ENCODE data around the gene ACTMAP.
"Not testable (repeated sequence)": the region's sequence is repeated elsewhere in the genome, so short reads cannot be mapped to it uniquely, and the experiment has no call there.

ACTMAP gene

DNA sequence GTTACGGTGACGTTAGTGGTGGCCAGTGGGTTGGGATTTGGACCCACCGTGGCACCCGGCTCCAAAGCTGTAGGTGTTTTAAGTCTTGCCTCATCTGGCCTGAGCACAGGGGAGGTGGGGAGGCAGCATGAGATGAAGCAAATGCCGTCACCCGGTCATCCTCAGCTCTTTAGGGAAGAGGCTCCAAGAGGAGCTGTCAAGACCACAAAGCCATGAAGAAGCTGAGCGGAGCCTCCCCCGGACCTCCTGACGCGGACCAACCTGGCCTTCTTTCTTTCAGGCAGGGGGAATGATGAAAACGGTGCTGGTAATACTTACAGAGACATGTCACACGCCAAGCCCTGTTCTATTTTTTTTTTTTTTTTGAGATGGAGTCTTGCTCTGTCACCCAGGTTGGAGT lies 7.4 kb downstream of the ACTMAP start:
- no peak for DNase-seq (ENCODE audit: low read depth)

DNA sequence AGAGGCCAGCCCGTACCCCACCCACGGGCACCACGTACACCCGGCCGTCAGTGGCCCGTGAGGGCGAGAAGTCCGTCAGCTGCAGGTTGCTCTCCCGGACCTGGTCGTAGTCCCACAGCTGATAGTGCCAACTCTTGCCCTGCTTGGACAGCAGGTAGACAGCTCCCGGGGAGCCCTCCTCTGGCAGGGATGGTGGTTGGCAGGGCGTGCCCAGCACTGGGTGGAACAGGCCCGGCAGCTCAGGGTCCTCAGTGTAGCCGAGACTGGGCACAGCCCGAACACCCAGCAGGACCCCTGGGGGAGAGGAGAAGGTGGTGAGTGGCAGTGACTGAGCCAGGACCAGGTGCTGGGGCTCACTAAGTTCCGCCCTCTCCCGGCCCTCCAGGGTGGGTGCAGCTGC lies 7.8 kb downstream of the ACTMAP start:
- DNase-seq (ENCODE audit: low read depth), result no peak

DNA sequence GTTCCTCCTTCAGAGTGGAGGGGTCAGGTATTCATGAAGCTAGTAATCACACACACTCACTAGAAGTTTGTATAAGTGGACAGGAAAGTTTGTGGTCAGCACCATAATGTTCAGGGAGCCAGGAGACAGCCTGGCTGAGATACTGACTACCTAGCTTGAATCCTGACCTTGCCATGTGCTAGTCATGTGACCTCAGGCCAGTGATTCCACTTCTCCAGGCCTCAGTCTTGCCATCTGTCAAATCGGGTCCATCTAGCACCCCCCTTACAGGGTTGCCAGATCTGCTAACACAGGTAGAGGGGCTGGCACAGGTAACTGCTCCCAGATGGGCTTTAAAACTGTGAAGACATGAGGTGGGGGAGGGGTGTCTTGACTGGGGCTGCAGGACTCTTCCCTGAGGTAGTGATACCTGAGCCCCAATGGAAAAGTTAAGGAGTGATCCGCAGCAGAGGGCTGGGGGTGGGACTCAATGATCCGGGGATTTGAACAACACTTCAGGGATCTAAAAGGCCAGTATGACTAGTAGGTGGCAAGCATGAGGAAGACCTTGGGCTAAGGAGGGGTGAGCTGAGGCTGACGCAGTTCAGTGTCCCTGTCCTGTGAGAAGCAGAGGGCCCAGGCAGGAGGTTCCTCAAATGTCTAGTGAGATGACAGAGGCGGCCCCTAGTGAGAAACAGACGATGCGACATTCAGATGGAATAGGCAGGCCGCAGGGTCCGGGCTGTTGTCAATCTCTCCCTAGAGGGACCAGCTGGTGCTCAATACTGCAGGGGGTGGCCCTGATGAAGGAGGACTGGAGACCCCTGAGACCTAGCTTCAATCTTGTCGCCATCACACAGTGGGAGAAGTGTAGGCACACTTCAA lies 8.5 kb downstream of the ACTMAP start:
- DNase-seq (ENCODE audit: low read depth), result no peak

DNA sequence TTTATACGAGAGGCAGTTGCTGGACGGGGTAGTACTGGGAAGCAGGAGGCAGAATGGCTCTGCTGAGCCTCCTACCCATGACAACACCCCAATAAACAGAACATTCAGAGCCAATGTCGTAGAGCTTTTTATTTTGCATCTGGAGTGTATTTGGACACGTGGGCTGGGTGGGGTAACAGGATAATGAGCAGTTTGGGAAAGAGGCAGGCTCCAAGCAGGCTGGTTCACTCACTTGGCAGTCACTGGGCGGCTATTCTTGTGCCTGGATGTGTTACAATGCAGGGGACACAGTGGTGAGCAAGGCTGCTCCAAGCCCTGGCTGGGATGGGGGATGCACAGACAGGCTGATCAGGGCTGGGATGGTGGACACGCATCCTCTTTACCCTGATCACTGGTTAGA lies 9.5 kb downstream of the ACTMAP start:
- no peak for DNase-seq (ENCODE audit: low read depth)

DNA sequence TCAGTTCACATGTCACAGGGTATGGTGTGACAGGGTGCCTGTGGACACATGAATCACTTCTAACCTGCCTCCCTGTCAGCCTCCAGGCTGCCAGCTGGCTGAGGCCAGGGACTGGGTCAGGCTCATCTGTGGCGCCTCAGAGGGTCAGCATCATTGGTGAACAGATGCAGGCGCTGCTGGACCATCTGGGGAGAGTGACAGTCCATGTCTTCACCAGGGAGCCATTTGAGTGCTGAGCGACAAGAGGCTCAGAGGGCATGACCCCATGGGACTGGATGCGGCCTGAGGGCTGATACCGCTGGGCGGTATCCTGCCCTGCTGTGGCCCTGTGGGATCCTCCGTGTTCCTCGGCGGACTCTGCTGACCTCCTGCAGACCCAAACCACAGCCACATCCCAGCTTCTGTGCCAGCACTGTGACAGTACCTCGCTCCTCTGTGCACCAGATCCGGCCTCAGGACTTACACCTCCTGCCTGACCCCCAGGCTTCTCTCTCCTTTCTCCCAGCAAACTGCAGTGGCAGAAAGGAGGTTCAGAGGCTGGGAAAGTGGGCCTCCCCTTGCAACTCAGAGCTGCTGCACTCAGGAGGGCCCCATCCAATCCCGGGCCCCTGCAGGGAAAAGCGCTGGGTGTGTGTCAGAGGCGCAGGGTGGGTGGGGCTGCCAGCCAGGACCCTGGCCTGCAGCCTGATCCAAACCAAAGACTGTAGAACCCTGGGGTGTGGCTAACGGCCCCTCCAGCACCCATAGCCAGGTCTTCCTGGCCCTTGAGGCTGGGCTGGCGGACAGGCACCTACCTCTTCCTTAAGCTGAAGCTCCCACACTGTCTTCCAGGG lies 10.2 kb downstream of the ACTMAP start:
- no peak for DNase-seq (ENCODE audit: low read depth)

DNA sequence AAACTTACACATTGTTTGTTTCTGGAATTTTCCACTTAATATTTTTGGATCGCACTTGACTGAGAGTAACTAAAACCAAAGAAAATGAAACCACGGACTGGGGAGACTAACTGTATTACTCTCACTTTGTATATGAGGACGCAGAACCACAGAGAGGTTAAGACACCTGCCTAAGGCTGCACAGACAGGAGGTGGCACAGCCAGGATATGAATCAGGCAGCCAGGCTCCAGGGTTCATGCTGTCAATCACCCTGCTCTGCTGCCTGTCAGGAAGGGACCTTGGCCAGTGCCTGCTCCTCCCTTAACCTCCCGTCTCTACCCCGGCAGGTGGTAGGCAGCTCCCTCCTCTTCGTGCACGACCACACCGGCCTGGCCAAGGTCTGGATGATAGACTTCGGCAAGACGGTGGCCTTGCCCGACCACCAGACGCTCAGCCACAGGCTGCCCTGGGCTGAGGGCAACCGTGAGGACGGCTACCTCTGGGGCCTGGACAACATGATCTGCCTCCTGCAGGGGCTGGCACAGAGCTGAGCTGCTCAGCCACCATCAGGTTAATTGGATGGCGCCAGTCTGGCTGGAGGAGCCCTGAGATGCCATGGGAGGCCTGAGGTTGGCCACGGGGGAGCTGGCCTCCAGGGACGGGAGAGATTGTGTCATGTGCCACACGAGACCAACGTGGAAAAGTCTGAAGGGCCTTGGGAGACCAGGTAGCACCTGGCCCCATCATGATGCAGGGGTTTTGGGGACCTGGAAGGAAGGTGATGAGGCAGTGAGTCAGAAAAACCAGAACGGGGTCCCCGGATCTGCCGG lies 11.0 kb downstream of the ACTMAP start:
- no peak for DNase-seq (ENCODE audit: low read depth)

DNA sequence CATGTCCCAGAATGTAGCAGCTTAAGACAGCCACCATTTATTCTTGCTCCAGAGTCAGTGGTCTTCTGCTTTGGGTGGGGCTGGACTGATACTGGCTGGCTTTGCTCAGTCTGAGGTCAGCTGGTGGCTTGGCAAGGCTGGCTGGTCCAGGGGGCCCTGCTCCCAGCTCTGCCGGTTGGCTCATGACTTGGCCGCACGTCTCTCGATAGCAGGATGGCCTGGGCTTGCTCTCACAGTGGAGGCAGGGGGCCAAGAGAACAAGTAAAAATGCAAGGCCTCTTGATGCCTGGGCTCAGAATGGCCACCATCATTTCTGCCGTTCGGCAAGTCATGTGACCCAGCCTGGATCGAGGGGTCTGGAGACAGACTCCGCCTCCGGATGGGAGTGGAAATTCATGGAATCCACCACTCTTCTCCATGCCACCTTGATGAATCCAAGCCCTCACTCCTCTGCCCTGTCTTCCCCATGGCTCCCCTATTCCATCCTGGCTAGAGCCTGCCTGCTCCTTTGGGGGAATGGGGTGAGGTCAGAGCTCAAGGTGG lies 13.1 kb downstream of the ACTMAP start:
- no peak for DNase-seq (ENCODE audit: low read depth)

DNA sequence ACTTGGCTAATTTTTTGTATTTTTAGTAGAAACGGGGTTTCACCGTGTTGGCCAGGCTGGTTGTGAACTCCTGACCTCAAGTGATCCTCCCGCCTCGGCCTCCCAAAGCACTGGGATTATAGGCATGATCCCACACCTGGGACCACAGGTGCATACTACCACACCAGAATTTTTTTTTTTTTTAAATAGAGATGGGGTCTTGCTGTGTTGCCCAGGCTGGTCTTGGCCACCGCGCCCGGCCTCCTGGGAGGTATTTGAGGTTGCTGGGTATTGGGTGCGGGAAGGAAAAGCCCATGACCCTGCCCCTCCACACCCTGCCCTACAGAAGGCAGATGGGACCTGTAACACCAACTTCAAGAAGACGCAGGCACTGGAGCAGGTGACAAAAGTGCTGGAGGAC lies 13.6 kb downstream of the ACTMAP start:
- DNase-seq (ENCODE audit: low read depth), result no peak

DNA sequence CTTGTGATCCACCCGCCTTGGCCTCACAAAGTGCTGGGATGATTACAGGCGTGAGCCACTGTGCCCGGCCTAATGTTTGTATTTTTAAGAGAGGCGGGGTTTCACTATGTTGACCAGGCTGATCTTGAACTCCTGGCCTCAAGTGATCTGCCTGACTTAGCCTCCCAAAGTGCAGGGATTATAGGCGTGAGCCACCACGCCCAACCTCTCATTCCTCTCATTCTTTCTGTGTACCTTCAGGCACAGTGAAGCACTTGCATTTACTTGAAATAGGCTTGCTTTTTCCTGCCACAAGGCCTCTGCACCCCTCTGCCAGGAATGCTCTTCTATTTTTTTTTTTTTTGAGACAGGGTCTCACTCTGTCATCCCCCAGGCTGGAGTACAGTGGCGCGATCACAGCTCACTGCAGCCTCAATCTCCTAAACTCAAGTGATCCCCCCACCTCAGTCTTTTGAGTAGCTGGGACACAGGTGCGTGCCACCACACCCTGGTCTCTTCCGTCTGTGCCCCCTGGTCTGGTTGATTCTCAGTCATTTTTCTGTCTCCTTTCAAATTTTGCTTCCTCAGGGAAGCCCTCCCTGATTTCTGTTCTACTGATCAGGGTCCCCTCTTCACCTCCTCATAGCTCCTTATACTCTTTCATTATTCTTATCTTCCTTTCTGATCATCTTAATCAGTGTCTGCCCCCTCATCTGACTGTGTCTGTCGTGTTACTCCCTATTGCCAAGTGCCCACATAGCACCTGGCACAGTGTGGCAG lies 15.1 kb downstream of the ACTMAP start:
- DNase-seq (ENCODE audit: low read depth), result no peak

DNA sequence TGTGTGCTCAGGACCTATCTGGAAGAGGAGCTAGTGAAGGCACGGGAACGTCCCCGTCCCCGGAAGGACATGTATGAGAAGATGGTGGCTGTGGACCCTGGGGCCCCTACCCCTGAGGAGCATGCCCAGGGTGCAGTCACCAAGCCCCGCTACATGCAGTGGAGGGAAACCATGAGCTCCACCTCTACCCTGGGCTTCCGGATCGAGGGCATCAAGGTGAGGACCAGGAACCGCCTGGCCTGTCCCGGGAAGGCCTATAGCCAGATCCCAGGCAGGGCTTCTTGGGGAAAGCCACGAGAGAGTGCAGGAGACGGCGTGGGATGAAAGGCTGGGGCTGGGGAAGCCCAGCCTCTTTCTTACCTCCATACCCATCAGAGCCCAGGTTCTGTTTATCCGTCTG lies 17.1 kb downstream of the ACTMAP start:
- DNase-seq (ENCODE audit: low read depth), result no peak

DNA sequence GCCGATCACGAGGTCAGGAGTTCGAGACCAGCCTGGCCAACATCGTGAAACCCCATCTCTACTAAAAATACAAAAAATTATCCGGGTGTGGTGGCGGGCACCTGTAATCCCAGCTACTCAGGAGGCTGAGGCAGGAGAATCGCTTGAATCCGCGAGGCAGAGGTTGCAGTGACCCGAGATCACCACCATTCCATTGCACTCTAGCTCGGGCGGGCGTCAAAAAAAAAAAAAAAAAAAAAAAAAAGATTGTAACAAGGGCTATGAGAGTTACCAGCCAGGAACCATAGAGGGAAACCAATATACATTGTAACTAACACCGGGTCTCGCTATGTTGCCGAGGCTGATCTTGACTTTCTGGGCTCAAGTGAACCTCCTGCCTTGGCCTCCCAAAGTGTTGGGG lies 18.0 kb downstream of the ACTMAP start:
- not testable (repeated sequence) for DNase-seq (ENCODE audit: low read depth)

DNA sequence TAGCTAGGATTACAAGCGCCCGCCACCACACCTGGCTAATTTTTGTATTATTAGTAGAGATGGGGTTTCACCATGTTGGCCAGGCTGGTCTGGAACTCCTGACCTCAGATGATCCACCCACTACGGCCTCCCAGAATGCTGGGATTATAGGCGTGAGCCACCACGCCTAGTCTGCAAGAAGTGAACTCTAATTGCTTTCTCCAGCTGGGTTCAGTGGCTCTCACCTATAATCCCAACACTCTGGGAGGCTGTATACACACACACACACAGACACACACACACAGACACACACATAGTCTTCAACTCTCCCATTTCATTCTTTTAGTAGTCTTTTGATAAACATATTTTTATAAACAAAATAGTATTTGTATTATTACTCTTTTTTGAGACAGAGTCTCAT lies 20.2 kb downstream of the ACTMAP start:
- not testable (repeated sequence) for DNase-seq (ENCODE audit: low read depth)

DNA sequence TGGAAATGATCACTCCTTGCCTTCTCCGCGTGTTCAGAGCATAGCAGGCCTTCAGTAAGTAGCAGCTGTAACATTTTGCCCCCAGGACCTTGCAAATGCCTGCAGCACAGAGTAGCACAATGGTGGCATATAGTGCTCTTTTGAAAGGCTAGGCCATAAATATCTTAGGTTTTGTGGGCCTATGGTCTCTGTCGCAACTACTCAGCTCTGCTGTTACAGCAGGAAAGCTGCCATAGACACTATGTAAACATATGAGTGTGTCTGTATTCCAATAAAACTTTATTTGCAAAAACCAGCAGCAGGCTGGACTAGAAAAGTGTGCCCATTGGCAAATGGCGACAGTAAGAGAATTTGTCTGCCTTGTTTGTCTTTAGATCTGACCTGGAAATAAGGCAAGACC lies 24.0 kb downstream of the ACTMAP start:
- no peak for DNase-seq (ENCODE audit: low read depth)

DNA sequence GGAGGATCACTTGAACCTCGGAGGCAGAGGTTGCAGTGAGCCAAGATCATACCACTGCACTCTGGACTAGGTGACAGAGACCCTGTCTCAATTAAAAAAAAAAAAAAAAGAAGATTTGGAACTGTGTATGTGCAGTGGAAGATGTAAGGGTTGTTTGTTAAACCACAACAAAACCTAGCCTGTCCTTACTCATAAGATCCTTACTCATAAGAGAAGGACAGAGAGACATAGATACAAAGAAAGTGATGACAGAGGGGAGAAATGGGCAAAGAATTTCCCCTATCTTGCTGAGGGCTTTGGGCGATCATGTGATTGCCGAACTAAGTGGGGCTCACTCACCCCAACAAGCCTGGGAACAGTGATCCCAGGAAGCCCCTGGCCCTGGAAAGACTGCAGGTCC lies 25.4 kb downstream of the ACTMAP start:
- no peak for DNase-seq (ENCODE audit: low read depth)

DNA sequence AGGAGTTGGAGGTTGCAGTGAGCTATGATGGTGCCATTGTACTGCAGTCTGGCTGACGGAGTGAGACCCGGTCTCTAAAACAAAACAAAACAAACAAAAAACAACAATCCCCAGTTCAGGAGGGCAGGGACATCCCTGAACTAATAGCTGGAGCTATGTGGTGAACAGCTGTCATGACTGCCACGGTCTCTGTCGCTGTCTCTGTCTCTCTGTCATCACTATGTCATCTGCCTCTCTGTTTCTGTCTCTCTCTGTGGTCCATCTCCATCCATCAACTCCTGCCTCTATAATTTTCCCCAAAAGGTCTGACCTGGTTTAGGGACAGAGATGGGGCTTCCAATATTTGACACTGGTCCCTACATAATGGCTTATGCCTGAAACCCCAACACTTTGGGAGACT lies 26.0 kb downstream of the ACTMAP start:
- DNase-seq (ENCODE audit: low read depth), result no peak

DNA sequence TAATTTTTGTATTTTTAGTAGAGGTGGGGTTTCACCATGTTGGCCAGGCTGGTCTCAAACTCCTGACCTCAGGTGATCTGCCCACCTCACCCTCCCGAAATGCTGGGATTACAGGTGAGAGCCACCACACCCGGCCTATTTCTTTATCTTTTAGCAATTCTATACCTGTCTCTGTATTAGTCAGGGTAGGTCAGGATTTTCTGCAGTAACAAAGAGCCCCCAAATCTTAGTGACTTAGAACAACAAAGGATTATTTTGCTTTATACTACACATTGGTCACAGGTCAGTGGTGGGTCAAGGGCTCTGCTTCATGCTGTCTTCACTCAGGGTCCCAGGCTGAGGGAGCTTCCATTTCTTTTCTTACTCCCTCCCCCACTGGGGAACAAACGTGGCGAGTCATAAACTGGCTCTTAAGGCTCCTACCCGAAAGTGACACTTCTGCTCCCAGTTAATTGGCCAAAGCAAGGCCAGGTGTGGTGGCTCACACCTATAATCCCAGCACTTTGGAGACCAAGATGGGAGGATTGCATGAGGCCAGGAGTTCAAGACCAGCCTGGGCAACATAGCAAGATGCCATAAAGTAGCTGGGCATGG lies 26.5 kb downstream of the ACTMAP start:
- DNase-seq (ENCODE audit: low read depth), result no peak

DNA sequence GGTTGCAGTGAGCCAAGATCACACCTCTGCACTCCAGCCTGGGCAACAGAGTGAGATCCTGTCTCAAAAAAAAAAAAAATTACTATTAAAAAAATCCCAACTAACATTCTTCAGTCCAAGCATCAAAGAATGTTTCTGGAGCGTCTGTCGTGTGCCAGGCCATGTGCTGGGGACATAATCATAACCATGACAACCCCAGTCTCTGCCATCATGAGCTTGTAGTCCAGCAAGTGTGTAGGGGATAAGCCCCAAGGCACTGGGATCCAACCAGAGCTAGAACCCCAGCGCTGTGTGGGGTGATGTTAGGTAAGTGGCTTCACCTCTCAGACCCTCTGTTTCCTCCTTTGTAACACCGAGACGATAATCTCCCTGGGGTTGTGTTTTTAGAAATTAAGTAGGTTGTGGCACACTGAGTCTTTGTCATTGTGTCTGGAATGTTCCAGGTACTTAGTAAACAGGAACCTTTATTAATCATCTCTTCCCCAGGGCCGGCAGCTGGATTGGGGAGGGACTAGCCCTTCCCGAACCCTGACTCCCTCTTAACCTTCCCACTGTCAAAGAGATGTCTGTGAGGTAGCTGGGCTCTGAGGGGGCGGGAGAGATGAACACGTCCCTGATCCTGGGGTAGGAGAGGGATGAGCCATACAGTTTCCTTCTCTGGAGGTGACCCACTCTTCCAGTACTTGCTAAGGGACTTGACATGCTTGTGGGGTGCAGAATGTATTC lies 28.2 kb downstream of the ACTMAP start:
- DNase-seq (ENCODE audit: low read depth), result no peak

DNA sequence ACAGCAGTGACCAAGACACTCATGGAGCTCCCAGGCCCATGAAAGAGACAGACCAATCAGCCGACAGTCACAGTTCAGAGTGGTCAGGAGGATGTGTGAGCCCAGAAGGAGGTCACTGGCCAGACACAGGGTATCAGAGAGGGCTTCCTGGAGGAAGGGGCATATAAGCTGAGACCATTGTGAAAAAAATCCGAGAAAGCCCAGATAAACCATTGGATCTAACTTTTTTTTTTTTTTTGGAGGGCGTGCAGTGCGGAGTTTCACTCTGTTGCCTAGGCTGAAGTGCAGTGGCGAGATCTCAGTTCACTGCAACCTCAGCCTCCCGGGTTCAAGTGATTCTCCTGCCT lies 29.2 kb downstream of the ACTMAP start:
- no peak for DNase-seq (ENCODE audit: low read depth)

DNA sequence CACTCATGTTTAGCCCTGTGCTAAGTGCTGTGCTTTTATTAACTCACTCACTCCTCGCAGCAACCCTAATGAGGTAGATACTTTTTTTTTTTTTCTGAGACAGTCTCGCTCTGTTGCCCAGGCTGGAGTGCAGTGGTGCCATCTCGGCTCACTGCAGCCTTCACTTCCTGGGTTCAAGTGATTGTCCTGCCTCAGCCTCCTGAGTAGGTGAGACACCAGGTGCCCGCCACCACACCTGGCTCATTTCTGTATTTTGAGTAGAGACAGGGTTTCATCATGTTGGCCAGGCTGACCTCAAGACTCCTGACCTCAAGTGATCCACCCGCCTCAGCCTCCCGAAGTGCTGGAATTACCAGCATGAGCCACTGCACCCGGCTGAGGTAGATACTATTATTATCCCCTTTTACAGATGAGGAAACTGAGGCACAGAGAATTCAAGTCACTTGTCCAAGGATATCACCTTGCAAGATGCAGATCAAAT lies 30.8 kb downstream of the ACTMAP start:
- DNase-seq (ENCODE audit: low read depth), result no peak

DNA sequence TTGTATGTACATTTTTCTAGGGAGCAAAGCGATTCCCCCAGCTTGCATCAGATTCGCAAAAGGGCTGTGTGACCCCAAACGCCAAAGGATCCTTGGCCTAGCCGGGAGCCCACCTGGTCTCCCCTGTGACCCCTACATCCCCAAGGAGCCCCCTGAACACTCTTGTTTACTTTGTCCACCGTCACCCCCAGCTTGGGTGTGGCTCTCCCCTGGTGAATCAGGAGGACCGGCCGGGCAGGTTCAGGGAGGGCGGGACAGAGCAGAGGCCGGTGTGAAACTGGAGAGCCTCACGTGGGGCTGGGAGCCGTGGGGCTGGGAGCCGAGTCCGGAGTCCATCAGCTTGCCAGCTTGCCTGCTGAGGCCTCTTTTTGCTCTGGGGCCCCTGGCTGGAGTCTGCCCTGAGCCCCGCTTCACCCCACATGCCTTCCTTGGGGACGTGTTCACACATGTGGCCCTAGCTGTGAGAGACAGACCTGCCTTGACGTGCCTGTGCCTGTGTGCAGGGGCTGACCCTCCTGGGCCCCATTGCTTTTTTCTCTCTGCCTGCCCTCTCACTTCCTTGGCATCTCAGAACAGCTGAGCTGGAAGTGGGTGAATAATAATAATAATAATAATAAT lies 31.4 kb downstream of the ACTMAP start:
- DNase-seq (ENCODE audit: low read depth), result no peak

Measured in HS-5 (cell line).